H1 (cell line): ENCODE results near the gene RNF220.

Source experiments
- CBX8 ChIP-seq: fragments of 300-800, 300-1000 bp; sonication (generic); IDR thresholded peaks from 2 replicates; pipeline ENCODE4 v1.7.1; 2016; ENCODE audit warnings: low read depth, low read length, borderline replicate concordance
- CEBPB ChIP-seq: IDR thresholded peaks from 2 replicates; pipeline ENCODE4 v1.6.1; 2012; ENCODE audit warnings: low read depth, low read length
- PHF8 ChIP-seq: fragments of 200-600 bp; sonication (generic); conservative IDR thresholded peaks from 2 replicates; pipeline ENCODE4 v1.7.1; 2012; ENCODE audit warnings: low read depth, mild to moderate bottlenecking, inconsistent platforms, low read length, moderate library complexity
- RAD21 ChIP-seq, 2 experiments: IDR thresholded peaks in 1 of 2; conservative IDR thresholded peaks in 1 of 2; 2 replicates each; pipeline ENCODE4 v1.6.1; 2011; ENCODE audit warnings: low read depth in 2 of 2, low read length in 2 of 2, improper control_type of control experiment in 1 of 2, inconsistent platforms in 1 of 2, mild to moderate bottlenecking in 1 of 2, moderate library complexity in 1 of 2
- RXRA ChIP-seq: IDR thresholded peaks from 2 replicates; pipeline ENCODE4 v1.6.1; 2011; ENCODE audit warnings: low read depth, mild to moderate bottlenecking, low read length, moderate library complexity; ENCODE audit not compliant: insufficient read depth
- TF ChIP-seq, protein P1 (sequence below): IDR thresholded peaks from 2 replicates; pipeline ENCODE4 v1.6.1; 2011; ENCODE audit warnings: low read length, improper control_type of control experiment
- TF ChIP-seq, protein P2 (sequence below), 3 experiments: IDR thresholded peaks; 1 replicate in 2 of 3; 2 replicates in 1 of 3; pipeline versions ENCODE4 v1.5.1 to v1.6.1; 2011; ENCODE audit warnings: low read length in 3 of 3, mild to moderate bottlenecking in 3 of 3, inconsistent platforms in 2 of 3, low read depth in 1 of 3, moderate library complexity in 1 of 3; ENCODE audit not compliant: insufficient read depth in 1 of 3; ENCODE audit errors: control extremely low read depth in 1 of 3

DNA sequence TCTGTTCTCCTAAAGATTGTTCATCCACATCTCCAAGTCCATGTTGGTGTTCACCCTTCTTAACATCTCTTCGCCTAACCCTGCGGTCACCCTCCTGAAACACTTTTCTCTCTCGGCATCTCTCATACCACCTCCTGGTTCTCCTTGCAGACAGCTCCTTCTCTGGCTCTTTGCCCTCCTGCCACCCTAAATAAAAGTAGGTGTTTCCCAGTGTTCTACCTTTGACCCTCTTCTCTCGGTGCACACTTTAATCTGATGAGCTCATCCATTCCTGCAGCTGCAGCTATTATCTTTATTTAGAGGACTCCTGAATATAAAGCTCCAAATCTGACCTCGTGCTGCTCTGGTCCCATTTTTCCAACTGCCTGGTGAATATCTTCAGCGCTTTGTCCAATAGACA, 142.3 kb downstream of the RNF220 start:
- TF ChIP-seq RXRA, result no peak
- TF ChIP-seq, protein P1, sequence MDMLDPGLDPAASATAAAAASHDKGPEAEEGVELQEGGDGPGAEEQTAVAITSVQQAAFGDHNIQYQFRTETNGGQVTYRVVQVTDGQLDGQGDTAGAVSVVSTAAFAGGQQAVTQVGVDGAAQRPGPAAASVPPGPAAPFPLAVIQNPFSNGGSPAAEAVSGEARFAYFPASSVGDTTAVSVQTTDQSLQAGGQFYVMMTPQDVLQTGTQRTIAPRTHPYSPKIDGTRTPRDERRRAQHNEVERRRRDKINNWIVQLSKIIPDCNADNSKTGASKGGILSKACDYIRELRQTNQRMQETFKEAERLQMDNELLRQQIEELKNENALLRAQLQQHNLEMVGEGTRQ, result no peak
- no peak for TF ChIP-seq CBX8
- TF ChIP-seq RAD21 (IDR thresholded peaks at IDR 0.05 in 1 of 2, conservative IDR thresholded peaks at IDR 0.05 in 1 of 2; ENCODE audit: low read depth in 2 of 2, low read length in 2 of 2), result no peak
- TF ChIP-seq CEBPB, result no peak
- no peak for TF ChIP-seq PHF8
- TF ChIP-seq, protein P2, sequence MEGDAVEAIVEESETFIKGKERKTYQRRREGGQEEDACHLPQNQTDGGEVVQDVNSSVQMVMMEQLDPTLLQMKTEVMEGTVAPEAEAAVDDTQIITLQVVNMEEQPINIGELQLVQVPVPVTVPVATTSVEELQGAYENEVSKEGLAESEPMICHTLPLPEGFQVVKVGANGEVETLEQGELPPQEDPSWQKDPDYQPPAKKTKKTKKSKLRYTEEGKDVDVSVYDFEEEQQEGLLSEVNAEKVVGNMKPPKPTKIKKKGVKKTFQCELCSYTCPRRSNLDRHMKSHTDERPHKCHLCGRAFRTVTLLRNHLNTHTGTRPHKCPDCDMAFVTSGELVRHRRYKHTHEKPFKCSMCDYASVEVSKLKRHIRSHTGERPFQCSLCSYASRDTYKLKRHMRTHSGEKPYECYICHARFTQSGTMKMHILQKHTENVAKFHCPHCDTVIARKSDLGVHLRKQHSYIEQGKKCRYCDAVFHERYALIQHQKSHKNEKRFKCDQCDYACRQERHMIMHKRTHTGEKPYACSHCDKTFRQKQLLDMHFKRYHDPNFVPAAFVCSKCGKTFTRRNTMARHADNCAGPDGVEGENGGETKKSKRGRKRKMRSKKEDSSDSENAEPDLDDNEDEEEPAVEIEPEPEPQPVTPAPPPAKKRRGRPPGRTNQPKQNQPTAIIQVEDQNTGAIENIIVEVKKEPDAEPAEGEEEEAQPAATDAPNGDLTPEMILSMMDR (IDR thresholded peaks at IDR 0.05; ENCODE audit: control extremely low read depth in 1 of 3, insufficient read depth in 1 of 3, low read depth in 1 of 3, low read length in 3 of 3), result no peak
